ENCODE measurements around the gene PPM1N. TPM values are rescaled to one million over a fixed set of nuclear protein-coding genes. Genes with fewer than 3 reads are reported as not detected.

The PPM1N gene
- polyA plus RNA-seq, 3 donors: 1.3 to 4.3 (median 2.7) TPM

- Mint-ChIP-seq H3K27me3 (ENCODE audit: low read depth in 3 of 3) (peaks cover 2 to 17% (median 11%) of the 10 kb centered on the region in 3 donors), H3K4me3 (no peak overlapping the region), H3K9me3 (no peaks in the 10 kb centered on the region), H3K27ac (peak overlapping the region in 1 of 7 donors; percentile 30), H3K4me1 (peaks cover 24% of the 10 kb centered on the region), H3K36me3 (no peaks in the 10 kb centered on the region)
- DNase-seq: no peak
- H3K9ac ChIP-seq (ENCODE audit: insufficient read depth, low read length, poor library complexity, severe bottlenecking): no peak overlapping the region
- no peak overlapping the region for H3K4me3 ChIP-seq (replicated peaks in 1 of 3; ENCODE audit: low read depth in 2 of 3, low read length in 3 of 3)
- no peaks in the 10 kb centered on the region for H3K36me3 ChIP-seq (replicated peaks in 1 of 2; ENCODE audit: control insufficient read depth in 1 of 2, insufficient read depth in 2 of 2, low read length in 2 of 2)
- H3K4me2 ChIP-seq (replicated peaks; ENCODE audit: extremely low read depth, low read length, poor library complexity, severe bottlenecking): no peak overlapping the region
- H3K79me2 ChIP-seq (ENCODE audit: insufficient read depth, low read length): no peaks in the 10 kb centered on the region
- peaks cover 15 to 17% of the 10 kb centered on the region in 2 donors for H3K4me1 ChIP-seq (ENCODE audit: control insufficient read depth in 1 of 2, insufficient read depth in 2 of 2, low read length in 2 of 2)
- WGBS (ENCODE audit: insufficient coverage): 100% methylated on average over 1 of the region's 5 CpGs
- no peaks in the 10 kb centered on the region for H3K27me3 ChIP-seq (ENCODE audit: control insufficient read depth in 2 of 2, insufficient read depth in 2 of 2, low read length in 2 of 2)
- H4K20me1 ChIP-seq (ENCODE audit: insufficient read depth, low read length): no peaks in the 10 kb centered on the region
- H3K9me3 ChIP-seq (replicated peaks in 1 of 2; ENCODE audit: control insufficient read depth in 1 of 2, insufficient read depth in 1 of 2, low read length in 2 of 2): no peaks in the 10 kb centered on the region
- TF ChIP-seq CTCF (IDR thresholded peaks at IDR 0.05): no peak
- intact Hi-C loops (cut with micrococcal nuclease): no loop called here
- H3K27ac ChIP-seq (ENCODE audit: low read depth in 1 of 2, low read length in 2 of 2): no peak overlapping the region
- no peak overlapping the region for H2AFZ ChIP-seq (ENCODE audit: insufficient read depth, low read depth, low read length, poor library complexity, severe bottlenecking)
Observed at GRCh38 chr19:45483033-45483432, 15.2 kb upstream of the PPM1N start.

GRCh38 chr19:45484273-45484945 is 13.8 kb upstream of the PPM1N start:
- intact Hi-C loops (cut with micrococcal nuclease): no loop called here
- H3K4me2 ChIP-seq (replicated peaks; ENCODE audit: extremely low read depth, low read length, poor library complexity, severe bottlenecking): no peak overlapping the region
- TF ChIP-seq CTCF (IDR thresholded peaks at IDR 0.05): no peak
- no peak overlapping the region for H3K4me3 ChIP-seq (replicated peaks in 1 of 3; ENCODE audit: low read depth in 2 of 3, low read length in 3 of 3)
- H4K20me1 ChIP-seq (ENCODE audit: insufficient read depth, low read length): no peaks in the 10 kb centered on the region
- Mint-ChIP-seq H3K9me3 (no peaks in the 10 kb centered on the region), H3K4me3 (no peak overlapping the region), H3K4me1 (peaks cover 16% of the 10 kb centered on the region), H3K27ac (peak overlapping the region in 1 of 7 donors; percentile 58), H3K36me3 (no peaks in the 10 kb centered on the region), H3K27me3 (ENCODE audit: low read depth in 3 of 3) (peaks cover 4 to 19% (median 12%) of the 10 kb centered on the region in 3 donors)
- H3K79me2 ChIP-seq (ENCODE audit: insufficient read depth, low read length): no peaks in the 10 kb centered on the region
- H2AFZ ChIP-seq (ENCODE audit: insufficient read depth, low read depth, low read length, poor library complexity, severe bottlenecking): no peak overlapping the region
- H3K36me3 ChIP-seq (replicated peaks in 1 of 2; ENCODE audit: control insufficient read depth in 1 of 2, insufficient read depth in 2 of 2, low read length in 2 of 2): no peaks in the 10 kb centered on the region
- peaks cover 7 to 11% of the 10 kb centered on the region in 2 donors for H3K4me1 ChIP-seq (ENCODE audit: control insufficient read depth in 1 of 2, insufficient read depth in 2 of 2, low read length in 2 of 2)
- no peaks in the 10 kb centered on the region for H3K27me3 ChIP-seq (ENCODE audit: control insufficient read depth in 2 of 2, insufficient read depth in 2 of 2, low read length in 2 of 2)
- peak in 1 of 3 donors; percentile 13 for DNase-seq
- H3K27ac ChIP-seq (ENCODE audit: low read depth in 1 of 2, low read length in 2 of 2): no peak overlapping the region
- H3K9me3 ChIP-seq (replicated peaks in 1 of 2; ENCODE audit: control insufficient read depth in 1 of 2, insufficient read depth in 1 of 2, low read length in 2 of 2): no peaks in the 10 kb centered on the region
- 80% methylated on average over 7 of the region's 13 CpGs for WGBS (ENCODE audit: insufficient coverage)
- no peak overlapping the region for H3K9ac ChIP-seq (ENCODE audit: insufficient read depth, low read length, poor library complexity, severe bottlenecking)

Data from CD14-positive monocyte (primary cell).